ENCODE results near the gene RUNX1.

GRCh38 chr21:35088319-35088771 lies 39.2 kb upstream of the RUNX1 start:
- TF ChIP-seq CTCF (IDR thresholded peaks at IDR 0.05) (no peak), EZH2 (IDR thresholded peaks at IDR 0.05; ENCODE audit: borderline replicate concordance, insufficient read depth, low read depth, low read length, poor library complexity, severe bottlenecking) (no peak)

Measured in B cell (primary cell).